ENCODE results near the gene TMEM244.
"Not testable (repeated sequence)": the region's sequence is repeated elsewhere in the genome, so short reads cannot be mapped to it uniquely, and the experiment has no call there.

TMEM244 gene

DNA sequence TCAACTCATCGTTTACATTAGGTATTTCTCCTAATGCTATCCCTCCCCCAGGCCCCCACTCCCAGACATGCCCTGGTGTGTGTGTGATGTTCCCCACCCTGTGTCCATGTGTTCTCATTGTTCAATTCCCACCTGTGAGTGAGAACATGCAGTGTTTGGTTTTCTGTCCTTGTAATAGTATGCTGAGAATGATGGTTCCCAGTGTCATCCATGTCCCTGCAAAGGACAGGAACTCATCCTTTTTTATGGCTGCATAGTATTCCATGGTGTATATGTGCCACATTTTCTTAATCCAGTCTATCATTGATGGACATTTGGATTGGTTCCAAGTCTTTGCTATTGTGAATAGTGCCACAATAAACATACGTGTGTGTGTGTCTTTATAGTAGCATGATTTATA is 54.0 kb downstream of the TMEM244 start:
- not testable (repeated sequence) for DNase-seq

DNA sequence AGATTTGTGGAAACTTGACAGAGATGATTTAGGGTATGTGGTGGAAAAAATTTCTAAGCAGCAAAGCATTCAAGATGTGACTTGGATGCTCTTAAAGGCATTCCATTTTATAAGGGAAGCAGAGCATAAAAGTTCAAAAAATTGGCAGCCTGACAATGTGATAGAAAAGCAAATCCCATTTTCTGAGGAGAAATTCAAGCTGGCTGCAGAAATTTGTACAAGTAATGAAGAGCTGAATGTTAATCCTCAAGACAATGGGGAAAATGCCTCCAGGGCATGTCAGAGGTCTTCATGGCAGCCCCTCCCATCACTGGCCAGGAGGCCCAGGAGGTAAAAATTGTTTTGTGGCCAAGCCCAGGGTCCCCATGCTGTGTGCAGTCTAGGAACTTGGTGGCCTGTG is 58.2 kb downstream of the TMEM244 start:
- not testable (repeated sequence) for DNase-seq

GRCh38 chr6:129801909-129802308 is 59.2 kb downstream of the TMEM244 start:
- DNase-seq, result no peak

DNA sequence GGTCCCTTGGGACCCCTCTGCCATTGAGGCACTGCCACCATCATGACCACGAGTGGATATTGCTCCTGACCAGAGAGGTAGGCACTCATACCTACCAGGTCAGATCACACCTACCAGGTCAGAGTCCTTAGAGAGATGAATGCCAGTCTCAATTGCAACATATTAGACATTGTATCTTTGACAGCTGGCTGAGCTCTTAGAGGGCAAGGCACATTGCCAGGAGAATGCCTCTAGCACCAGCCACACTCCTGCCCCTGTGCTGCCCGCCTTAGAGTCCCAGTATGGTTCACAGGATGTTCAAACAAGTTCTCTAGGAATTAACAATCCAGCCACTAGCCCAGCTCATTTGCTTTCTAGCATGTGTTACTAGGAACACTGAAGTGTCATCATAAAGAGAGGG is 65.9 kb downstream of the TMEM244 start:
- no peak for DNase-seq

GRCh38 chr6:129793447-129793846 is 67.7 kb downstream of the TMEM244 start:
- DNase-seq, result no peak

DNA sequence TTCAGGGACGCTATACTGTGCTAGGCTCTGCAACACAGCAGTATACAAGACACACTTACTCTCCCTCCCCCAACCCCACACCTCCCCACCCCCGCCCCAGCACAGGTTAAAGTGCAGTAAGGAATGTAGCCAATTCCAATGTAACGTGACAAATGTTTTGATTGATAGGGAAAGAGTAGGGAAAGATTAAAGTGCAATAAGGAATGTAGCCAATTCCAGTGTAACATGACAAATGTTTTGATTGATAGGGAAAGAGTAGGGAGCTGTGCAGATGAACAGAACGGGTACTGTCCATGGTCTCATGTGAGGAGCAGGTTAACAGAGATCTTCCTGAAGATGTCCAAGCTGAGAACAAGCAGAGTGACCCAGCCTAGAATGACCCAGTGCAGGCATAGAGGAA is 69.1 kb downstream of the TMEM244 start:
- DNase-seq, result no peak

DNA sequence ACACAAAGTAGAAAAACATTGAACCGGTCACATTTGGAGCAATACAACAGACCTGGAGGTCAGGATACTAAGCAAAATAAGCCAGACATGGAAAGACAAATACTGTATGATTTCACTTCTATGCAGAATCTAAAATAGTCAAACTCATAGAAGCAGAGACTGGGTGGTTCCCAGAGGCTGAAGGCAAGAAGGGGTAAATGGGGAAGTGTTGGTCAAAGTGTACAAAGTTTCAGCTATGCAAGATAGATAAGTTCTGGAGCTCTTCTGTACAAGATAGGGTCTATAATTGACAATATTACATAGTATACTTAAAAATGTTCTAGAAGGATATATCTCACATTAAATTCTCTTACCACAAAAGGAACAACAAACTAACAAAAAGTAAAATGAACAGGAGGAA is 70.3 kb downstream of the TMEM244 start:
- DNase-seq, result no peak

GRCh38 chr6:129789974-129790373 is 71.1 kb downstream of the TMEM244 start:
- no peak for DNase-seq

GRCh38 chr6:129787816-129788215 is 73.3 kb downstream of the TMEM244 start:
- no peak for DNase-seq

GRCh38 chr6:129786548-129786947 is 74.6 kb downstream of the TMEM244 start:
- no peak for DNase-seq

DNA sequence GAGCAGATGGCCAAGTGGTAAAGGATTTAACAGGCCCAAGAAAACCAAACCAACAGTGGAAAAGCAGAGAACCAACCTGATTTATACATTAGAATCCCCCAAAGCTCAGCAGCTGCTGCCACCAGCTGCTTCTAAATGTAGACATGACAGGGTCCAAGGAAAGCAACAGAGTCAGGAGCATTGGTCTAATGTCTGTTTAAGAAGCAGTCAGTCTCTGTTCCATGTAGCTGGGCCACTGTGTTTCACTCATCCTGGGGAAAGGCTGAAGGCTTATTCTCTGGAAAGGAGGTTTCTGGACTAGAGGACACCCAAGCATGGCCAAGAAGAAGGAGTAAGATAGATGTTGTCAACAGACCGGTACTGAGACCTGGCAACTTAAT is 75.4 kb downstream of the TMEM244 start:
- DNase-seq, result no peak

GRCh38 chr6:129785047-129785755 is 75.9 kb downstream of the TMEM244 start:
- DNase-seq, result no peak

All from GOT3 (cell line).